ENCODE data around the gene TTBK1.

DNA sequence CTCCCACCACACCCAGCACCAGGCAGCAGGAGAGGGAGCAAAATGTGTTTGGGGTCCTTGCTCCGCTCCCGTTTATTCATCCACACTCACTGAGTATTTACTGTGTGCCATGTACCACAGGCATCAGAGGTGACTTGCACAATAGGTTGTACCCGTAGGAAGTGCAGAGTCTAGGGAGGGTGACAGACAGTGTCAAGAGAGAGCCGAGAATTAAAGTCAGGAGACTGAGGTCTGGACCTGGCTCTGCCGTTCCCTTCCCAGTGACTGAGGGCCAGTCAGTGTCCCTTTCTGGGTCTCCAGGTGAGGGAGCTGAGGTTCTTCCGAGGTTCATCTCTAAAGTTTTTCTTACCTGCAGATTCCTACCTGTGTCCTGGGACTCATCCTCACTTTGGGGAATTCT is 22.3 kb downstream of the TTBK1 start:
- TF ChIP-seq, protein P1, sequence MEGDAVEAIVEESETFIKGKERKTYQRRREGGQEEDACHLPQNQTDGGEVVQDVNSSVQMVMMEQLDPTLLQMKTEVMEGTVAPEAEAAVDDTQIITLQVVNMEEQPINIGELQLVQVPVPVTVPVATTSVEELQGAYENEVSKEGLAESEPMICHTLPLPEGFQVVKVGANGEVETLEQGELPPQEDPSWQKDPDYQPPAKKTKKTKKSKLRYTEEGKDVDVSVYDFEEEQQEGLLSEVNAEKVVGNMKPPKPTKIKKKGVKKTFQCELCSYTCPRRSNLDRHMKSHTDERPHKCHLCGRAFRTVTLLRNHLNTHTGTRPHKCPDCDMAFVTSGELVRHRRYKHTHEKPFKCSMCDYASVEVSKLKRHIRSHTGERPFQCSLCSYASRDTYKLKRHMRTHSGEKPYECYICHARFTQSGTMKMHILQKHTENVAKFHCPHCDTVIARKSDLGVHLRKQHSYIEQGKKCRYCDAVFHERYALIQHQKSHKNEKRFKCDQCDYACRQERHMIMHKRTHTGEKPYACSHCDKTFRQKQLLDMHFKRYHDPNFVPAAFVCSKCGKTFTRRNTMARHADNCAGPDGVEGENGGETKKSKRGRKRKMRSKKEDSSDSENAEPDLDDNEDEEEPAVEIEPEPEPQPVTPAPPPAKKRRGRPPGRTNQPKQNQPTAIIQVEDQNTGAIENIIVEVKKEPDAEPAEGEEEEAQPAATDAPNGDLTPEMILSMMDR (conservative IDR thresholded peaks at IDR 0.05): no peak
- TF ChIP-seq ZFX (IDR thresholded peaks at IDR 0.05): no peak
